Body of pancreas (tissue), 4 donors: ENCODE results near the gene ERC1.

Source experiments
- CTCF ChIP-seq, 7 experiments: fragments of 450-650 bp in 4 of 7; fragments of 200-600 bp in 3 of 7; sonication (generic) in 3 of 7; IDR thresholded peaks; one replicate each; pipeline ENCODE4 v1.5.1; 2016 to 2019; ENCODE audit warnings: antibody characterized with exemption in 7 of 7
- POLR2A ChIP-seq, 3 donors: fragments of 450-650 bp; IDR thresholded peaks; one replicate each; pipeline ENCODE4 v1.6.1; 2016; ENCODE audit warnings: antibody characterized with exemption in 3 of 3, mild to moderate bottlenecking in 2 of 3

GRCh38 chr12:946631-947030 is 44.4 kb upstream of the ERC1 start:
- TF ChIP-seq CTCF (IDR thresholded peaks at IDR 0.05) (no peak), POLR2A (IDR thresholded peaks at IDR 0.05) (no peak)
